ENCODE results near the gene KRTAP9-1. TPM values are rescaled to one million over a fixed set of nuclear protein-coding genes. Genes with fewer than 3 reads are reported as not detected.
"Not testable (repeated sequence)": the region's sequence is repeated elsewhere in the genome, so short reads cannot be mapped to it uniquely, and the experiment has no call there.

KRTAP9-1 gene
- total and polyA plus RNA-seq, 2 donors (not counting 1 experiment from before 2014, with no cell fraction given): not detected

- Histone ChIP-seq H3K79me2 (ENCODE audit: control insufficient read depth, insufficient read depth, low read length) (no peaks in the 10 kb centered on the region), H4K20me1 (ENCODE audit: control insufficient read depth, extremely low read depth, insufficient read depth, low read length) (no peaks in the 10 kb centered on the region), H3K9ac (ENCODE audit: insufficient read depth, low read length) (no peak overlapping the region), H3K4me3 (replicated peaks in 1 of 4; ENCODE audit: control extremely low read depth in 1 of 4, insufficient read depth in 1 of 4, low read depth in 3 of 4, low read length in 4 of 4) (no peak overlapping the region), H3K4me1 (ENCODE audit: control insufficient read depth, extremely low read depth, insufficient read depth, low read length) (no peaks in the 10 kb centered on the region), H3K36me3 (ENCODE audit: control insufficient read depth, insufficient read depth, low read length) (no peaks in the 10 kb centered on the region), H3K27me3 (ENCODE audit: control insufficient read depth, insufficient read depth, low read length) (no peaks in the 10 kb centered on the region), H3K4me2 (ENCODE audit: extremely low read depth, insufficient read depth, low read length) (no peak overlapping the region), H3K9me3 (ENCODE audit: control insufficient read depth, insufficient read depth, low read depth, low read length) (no peaks in the 10 kb centered on the region), H3K27ac (ENCODE audit: insufficient read depth, low read length) (no peak overlapping the region), H2AFZ (ENCODE audit: low read length) (no peak overlapping the region)
- no peak for DNase-seq (ENCODE audit: low read depth in 2 of 2)
- TF ChIP-seq EZH2 (IDR thresholded peaks at IDR 0.05; ENCODE audit: low read length, missing control alignments) (no peak), CTCF (conservative IDR thresholded peaks at IDR 0.05 in 1 of 2, IDR thresholded peaks at IDR 0.05 in 1 of 2; ENCODE audit: low read depth in 1 of 2, low read length in 2 of 2) (no peak)
These were observed 35.8 kb upstream of the KRTAP9-1 start for GRCh38 chr17:41153856-41154255.

- not testable (repeated sequence) for H3K4me1 ChIP-seq (ENCODE audit: control insufficient read depth, extremely low read depth, insufficient read depth, low read length); H3K27ac ChIP-seq (ENCODE audit: insufficient read depth, low read length); H3K4me2 ChIP-seq (ENCODE audit: extremely low read depth, insufficient read depth, low read length); H3K79me2 ChIP-seq (ENCODE audit: control insufficient read depth, insufficient read depth, low read length); H3K9me3 ChIP-seq (ENCODE audit: control insufficient read depth, insufficient read depth, low read depth, low read length); H3K4me3 ChIP-seq (replicated peaks in 1 of 4; ENCODE audit: control extremely low read depth in 1 of 4, insufficient read depth in 1 of 4, low read depth in 3 of 4, low read length in 4 of 4); H3K27me3 ChIP-seq (ENCODE audit: control insufficient read depth, insufficient read depth, low read length); H4K20me1 ChIP-seq (ENCODE audit: control insufficient read depth, extremely low read depth, insufficient read depth, low read length); H3K36me3 ChIP-seq (ENCODE audit: control insufficient read depth, insufficient read depth, low read length); H3K9ac ChIP-seq (ENCODE audit: insufficient read depth, low read length); H2AFZ ChIP-seq (ENCODE audit: low read length); DNase-seq (ENCODE audit: low read depth in 2 of 2)
These were observed 29.5 kb upstream of the KRTAP9-1 start for GRCh38 chr17:41160190-41160589.

- no peak within 1 kb of the TSS for H3K27ac ChIP-seq (ENCODE audit: insufficient read depth, low read length)
- H3K79me2 ChIP-seq (ENCODE audit: control insufficient read depth, insufficient read depth, low read length): no peaks in the 10 kb centered on the region
- H3K27me3 ChIP-seq (ENCODE audit: control insufficient read depth, insufficient read depth, low read length): no peaks in the 10 kb centered on the region
- no peaks in the 10 kb centered on the region for H3K9me3 ChIP-seq (ENCODE audit: control insufficient read depth, insufficient read depth, low read depth, low read length)
- H4K20me1 ChIP-seq (ENCODE audit: control insufficient read depth, extremely low read depth, insufficient read depth, low read length): no peaks in the 10 kb centered on the region
- H3K9ac ChIP-seq (ENCODE audit: insufficient read depth, low read length): no peak within 1 kb of the TSS
- no peak within 1 kb of the TSS for H3K4me2 ChIP-seq (ENCODE audit: extremely low read depth, insufficient read depth, low read length)
- no peak for DNase-seq (ENCODE audit: low read depth in 2 of 2)
- no peak within 1 kb of the TSS for H2AFZ ChIP-seq (ENCODE audit: low read length)
- TF ChIP-seq EZH2 (IDR thresholded peaks at IDR 0.05; ENCODE audit: low read length, missing control alignments) (no peak), CTCF (conservative IDR thresholded peaks at IDR 0.05 in 1 of 2, IDR thresholded peaks at IDR 0.05 in 1 of 2; ENCODE audit: low read depth in 1 of 2, low read length in 2 of 2) (no peak)
- H3K4me3 ChIP-seq (replicated peaks in 1 of 4; ENCODE audit: control extremely low read depth in 1 of 4, insufficient read depth in 1 of 4, low read depth in 3 of 4, low read length in 4 of 4): no peak within 1 kb of the TSS
- H3K36me3 ChIP-seq (ENCODE audit: control insufficient read depth, insufficient read depth, low read length): no peaks in the 10 kb centered on the region
- no peaks in the 10 kb centered on the region for H3K4me1 ChIP-seq (ENCODE audit: control insufficient read depth, extremely low read depth, insufficient read depth, low read length)
These were observed 29.0 kb upstream of the KRTAP9-1 start, which contains the start of gene KRTAP4-4 for GRCh38 chr17:41160648-41161047. KRTAP4-4 (minus strand) TSS chr17:41160748; CDS start chr17:41160691, 57 bp downstream.
